Prostate gland (tissue), 2 donors: Measurements from ENCODE around the gene RHOT1. TPM values are rescaled to one million over a fixed set of nuclear protein-coding genes. Genes with fewer than 3 reads are reported as not detected.

Experiments
- DNase-seq: peaks from one replicate; pipeline ENCODE4 v3.0.0-alpha.2; 2019; ENCODE audit warnings: low spot score
- H3K27ac ChIP-seq, 2 donors: fragments of 200-600 bp; sonication (generic); 2 replicates each; pipeline ENCODE4 v1.5.1; 2017 to 2019
- H3K27me3 ChIP-seq: fragments of 200-600 bp; sonication (generic); replicated peaks from 2 replicates; pipeline ENCODE4 v1.5.1; 2019; ENCODE audit not compliant: insufficient read depth
- H3K36me3 ChIP-seq, 2 donors: fragments of 200-600 bp; sonication (generic); 1 replicate in 1 of 2; 2 replicates in 1 of 2; pipeline versions ENCODE4 v1.5.1 to v1.8.1; 2017 to 2019
- H3K4me1 ChIP-seq: fragments of 200-600 bp; sonication (generic); replicated peaks from 2 replicates; pipeline ENCODE4 v1.5.1; 2019
- H3K4me3 ChIP-seq, 2 donors: fragments of 200-600 bp; sonication (generic); 2 replicates each; pipeline ENCODE4 v1.5.1; 2017 to 2019
- H3K9me3 ChIP-seq: fragments of 200-600 bp; sonication (generic); 2 replicates; pipeline ENCODE4 v1.5.1; 2017
- CTCF ChIP-seq, 4 experiments: fragments of 200-600 bp in 2 of 4; fragments of 450-650 bp in 2 of 4; sonication (generic) in 2 of 4; IDR thresholded peaks; 1 replicate in 3 of 4; 2 replicates in 1 of 4; pipeline ENCODE4 v1.5.1; 2016 to 2019; ENCODE audit warnings: antibody characterized with exemption in 4 of 4, mild to moderate bottlenecking in 2 of 4, moderate library complexity in 2 of 4
- POLR2A ChIP-seq: fragments of 450-650 bp; IDR thresholded peaks from one replicate; pipeline ENCODE4 v1.6.1; 2016; ENCODE audit warnings: antibody characterized with exemption, mild to moderate bottlenecking
- POLR2AphosphoS5 ChIP-seq: sonication (generic); formaldehyde crosslinking; IDR thresholded peaks from one replicate; pipeline ENCODE4 v1.6.1; 2017; ENCODE audit warnings: antibody characterized with exemption
- WGBS: methylation state at CpG from one replicate; pipeline ENCODE4 v1.1.5; 2018; 5-methylcytosine and 5-hydroxymethylcytosine counted together
- intact Hi-C: fragments of 100-400 bp; cut with DNase I; formaldehyde crosslinking; loops from one replicate; pipeline ENCODE4 v1.14.2; 2022
- total RNA-seq, 2 donors: library from RNA; depleted of rRNA; stranded (reverse); fragments of >200 nt; gene quantifications; one replicate each; pipeline ENCODE4 v1.1.0, GENCODE V29; 2016

The RHOT1 gene
- total RNA-seq, 2 donors from 2014 or later: 31.7 to 60.8 TPM

- no peak overlapping the region for H3K27ac ChIP-seq
- TF ChIP-seq POLR2AphosphoS5 (no peak), CTCF (IDR thresholded peaks at IDR 0.05) (no peak), POLR2A (no peak)
- 13% methylated on average over 1 of the region's 1 CpG for WGBS
- H3K4me1 ChIP-seq: no peaks in the 10 kb centered on the region
- intact Hi-C loops: no loop called here
- no peak overlapping the region for H3K4me3 ChIP-seq
- no peaks in the 10 kb centered on the region for H3K36me3 ChIP-seq
- no peaks in the 10 kb centered on the region for H3K27me3 ChIP-seq
- no peaks in the 10 kb centered on the region for H3K9me3 ChIP-seq
- DNase-seq: no peak
Measured at GRCh38 chr17:32241640-32242039, 99.3 kb downstream of the RHOT1 start.

- Histone ChIP-seq H3K27ac (no peak overlapping the region), H3K36me3 (no peaks in the 10 kb centered on the region), H3K4me3 (no peak overlapping the region), H3K4me1 (no peaks in the 10 kb centered on the region), H3K9me3 (no peaks in the 10 kb centered on the region), H3K27me3 (no peaks in the 10 kb centered on the region)
- intact Hi-C loops: no loop called here
- TF ChIP-seq POLR2AphosphoS5: no peak
- 85% methylated on average over 3 of the region's 3 CpGs for WGBS
- no peak for DNase-seq
Measured at GRCh38 chr17:32249475-32249874, 107.2 kb downstream of the RHOT1 start.

- WGBS: 67% methylated on average over 12 of the region's 12 CpGs
- Histone ChIP-seq H3K27ac (no peak overlapping the region), H3K27me3 (no peaks in the 10 kb centered on the region), H3K4me3 (no peak overlapping the region), H3K4me1 (no peaks in the 10 kb centered on the region), H3K36me3 (no peaks in the 10 kb centered on the region), H3K9me3 (no peaks in the 10 kb centered on the region)
- DNase-seq: peak; percentile 81
- intact Hi-C loops: no loop called here
- TF ChIP-seq CTCF (IDR thresholded peaks at IDR 0.05) (peak; percentile 68 to 93 (median 83)), POLR2AphosphoS5 (no peak), POLR2A (no peak)
Measured at GRCh38 chr17:32253117-32253611, 110.9 kb downstream of the RHOT1 start.

GRCh38 chr17:32256012-32256700, 113.9 kb downstream of the RHOT1 start:
- no peak overlapping the region for H3K4me3 ChIP-seq
- no peaks in the 10 kb centered on the region for H3K36me3 ChIP-seq
- H3K9me3 ChIP-seq: no peaks in the 10 kb centered on the region
- no peaks in the 10 kb centered on the region for H3K4me1 ChIP-seq
- H3K27me3 ChIP-seq: no peaks in the 10 kb centered on the region
- no peak for DNase-seq
- TF ChIP-seq POLR2AphosphoS5: no peak
- TF ChIP-seq POLR2A: no peak
- TF ChIP-seq CTCF (IDR thresholded peaks at IDR 0.05): no peak
- no peak overlapping the region for H3K27ac ChIP-seq
- 74% methylated on average over 9 of the region's 9 CpGs for WGBS
- intact Hi-C loops: no loop called here

GRCh38 chr17:32256701-32257019, 114.4 kb downstream of the RHOT1 start:
- H3K4me3 ChIP-seq: no peak overlapping the region
- H3K4me1 ChIP-seq: no peaks in the 10 kb centered on the region
- TF ChIP-seq POLR2AphosphoS5 (no peak), CTCF (IDR thresholded peaks at IDR 0.05) (no peak), POLR2A (no peak)
- no peak overlapping the region for H3K27ac ChIP-seq
- H3K36me3 ChIP-seq: no peaks in the 10 kb centered on the region
- intact Hi-C loops: no loop called here
- H3K27me3 ChIP-seq: no peaks in the 10 kb centered on the region
- WGBS: 72% methylated on average over 9 of the region's 9 CpGs
- H3K9me3 ChIP-seq: no peaks in the 10 kb centered on the region
- no peak for DNase-seq
